HTERT RPE-1 (cell line): Measurements from ENCODE around the gene GFOD2.
"Not testable (repeated sequence)": the region's sequence is repeated elsewhere in the genome, so short reads cannot be mapped to it uniquely, and the experiment has no call there.

Experiments used
- in situ Hi-C: fragments of 300-500 bp; cut with MboI; formaldehyde crosslinking; loops from 4 replicates; pipeline ENCODE4 v1.14.3; 2020; ENCODE audit warnings: low sequenced_read_pairs

GFOD2 gene

DNA sequence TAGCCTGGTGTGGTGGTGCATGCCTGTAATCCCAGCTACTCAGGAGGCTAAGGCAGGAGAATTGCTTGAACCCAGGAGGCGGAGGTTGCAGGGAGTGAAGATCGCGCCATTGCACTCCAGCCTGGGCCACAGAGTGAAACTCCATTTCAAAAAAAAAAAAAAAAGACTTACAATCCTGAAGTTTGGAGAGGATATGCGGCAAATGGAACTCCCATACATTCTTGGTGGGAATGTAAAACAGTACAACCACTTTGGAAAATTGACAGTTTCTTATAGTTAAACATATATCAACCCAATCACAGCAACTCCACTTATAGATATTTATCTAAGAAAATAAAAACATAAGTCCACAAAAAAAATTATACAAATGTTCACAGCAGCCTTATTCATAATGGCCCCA, 11.9 kb downstream of the GFOD2 start:
- in situ Hi-C loops, result no loop called here

DNA sequence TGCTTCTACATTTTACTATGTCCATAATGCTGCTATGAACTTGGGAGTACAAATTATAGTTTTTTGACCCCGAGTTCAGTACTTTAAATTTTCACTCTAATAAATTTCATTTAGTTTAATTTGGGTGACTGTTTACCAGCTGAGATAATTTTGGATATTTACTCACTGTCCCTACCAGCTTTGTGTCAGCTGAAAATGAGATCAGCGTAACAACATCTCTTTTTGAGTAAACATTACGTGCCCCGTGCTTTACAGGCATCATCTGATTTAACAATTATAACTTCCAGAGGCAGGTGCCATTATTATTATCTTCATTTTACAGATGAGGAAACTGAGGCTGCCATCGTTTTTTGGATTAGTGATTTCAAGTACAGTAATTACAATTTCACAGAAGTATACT, 15.0 kb downstream of the GFOD2 start:
- in situ Hi-C loops, result no loop called here

DNA sequence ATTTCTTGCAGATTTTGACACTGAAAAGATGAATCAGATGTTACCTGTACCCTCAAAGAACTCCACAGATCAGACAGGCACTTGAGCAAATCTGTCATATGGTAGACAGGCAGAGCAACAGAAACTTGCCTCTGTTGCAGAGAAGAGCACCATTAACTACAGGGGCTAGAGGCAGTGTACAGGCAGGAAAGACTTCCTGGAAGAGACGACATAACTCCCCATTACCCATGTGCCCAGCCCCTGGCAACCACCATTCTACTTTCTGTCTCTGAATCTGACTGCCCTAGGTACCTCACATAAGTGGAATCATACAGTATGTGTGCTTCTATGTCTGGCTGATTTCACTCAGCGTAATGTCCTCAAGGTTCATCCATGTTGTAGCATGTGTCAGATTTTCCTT, 15.5 kb downstream of the GFOD2 start:
- in situ Hi-C loops, result no loop called here

DNA sequence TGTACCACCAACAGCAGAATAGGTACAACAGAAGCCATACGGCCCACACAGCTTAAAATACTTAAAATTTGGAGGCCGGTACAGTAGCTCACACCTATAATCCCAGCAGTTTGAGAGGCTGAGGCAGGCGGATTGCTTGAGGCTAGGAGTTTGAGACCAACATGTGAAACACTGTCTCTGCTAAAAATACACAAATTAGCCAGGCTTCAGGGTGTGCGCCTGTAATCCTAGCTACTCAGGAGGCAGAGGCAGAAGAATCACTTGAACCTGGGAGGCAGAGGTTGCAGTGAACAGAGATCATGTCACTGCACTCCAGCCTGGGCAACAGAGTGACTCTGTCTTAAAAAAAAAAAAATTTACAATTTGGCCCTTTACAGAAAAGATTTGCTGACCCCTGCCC, 17.0 kb downstream of the GFOD2 start:
- in situ Hi-C loops, result no loop called here

DNA sequence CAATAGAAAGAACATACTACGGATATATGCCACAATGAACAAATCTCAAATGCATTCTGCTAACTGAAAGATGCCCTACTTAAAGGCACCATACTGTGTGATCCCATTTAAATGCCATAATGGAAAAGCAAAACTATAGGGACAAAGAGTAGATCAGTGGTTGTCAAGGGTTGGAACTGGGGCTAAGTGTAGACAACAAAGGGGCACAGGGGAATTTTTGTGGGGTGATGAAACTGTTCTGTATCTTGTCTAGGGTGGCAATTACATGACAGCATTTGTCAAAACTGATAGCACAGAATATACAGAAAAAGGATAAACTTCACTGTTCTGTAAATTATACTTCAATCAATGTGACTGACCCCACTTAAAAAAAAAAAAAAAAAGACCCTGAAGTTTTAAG, 17.7 kb downstream of the GFOD2 start:
- in situ Hi-C loops, result no loop called here

DNA sequence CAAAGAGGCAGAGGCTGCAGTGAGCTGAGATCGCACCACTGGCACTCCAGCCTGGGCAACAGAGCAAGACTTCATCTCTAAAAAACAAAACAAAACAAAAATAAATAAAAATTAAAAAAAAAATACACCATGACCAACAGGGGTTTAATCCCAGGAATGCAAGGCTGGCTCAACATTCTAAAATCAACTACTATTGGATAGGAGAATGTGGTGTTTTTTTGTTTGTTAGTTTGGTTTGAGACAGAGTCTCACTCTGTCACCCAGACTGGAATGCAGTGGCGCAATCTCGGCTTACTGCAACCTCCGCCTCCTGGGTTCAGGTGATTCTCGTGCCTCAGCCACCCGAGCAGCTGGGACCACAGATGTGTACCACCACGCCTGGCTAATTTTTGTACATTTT, 19.9 kb downstream of the GFOD2 start:
- in situ Hi-C loops, result no loop called here

DNA sequence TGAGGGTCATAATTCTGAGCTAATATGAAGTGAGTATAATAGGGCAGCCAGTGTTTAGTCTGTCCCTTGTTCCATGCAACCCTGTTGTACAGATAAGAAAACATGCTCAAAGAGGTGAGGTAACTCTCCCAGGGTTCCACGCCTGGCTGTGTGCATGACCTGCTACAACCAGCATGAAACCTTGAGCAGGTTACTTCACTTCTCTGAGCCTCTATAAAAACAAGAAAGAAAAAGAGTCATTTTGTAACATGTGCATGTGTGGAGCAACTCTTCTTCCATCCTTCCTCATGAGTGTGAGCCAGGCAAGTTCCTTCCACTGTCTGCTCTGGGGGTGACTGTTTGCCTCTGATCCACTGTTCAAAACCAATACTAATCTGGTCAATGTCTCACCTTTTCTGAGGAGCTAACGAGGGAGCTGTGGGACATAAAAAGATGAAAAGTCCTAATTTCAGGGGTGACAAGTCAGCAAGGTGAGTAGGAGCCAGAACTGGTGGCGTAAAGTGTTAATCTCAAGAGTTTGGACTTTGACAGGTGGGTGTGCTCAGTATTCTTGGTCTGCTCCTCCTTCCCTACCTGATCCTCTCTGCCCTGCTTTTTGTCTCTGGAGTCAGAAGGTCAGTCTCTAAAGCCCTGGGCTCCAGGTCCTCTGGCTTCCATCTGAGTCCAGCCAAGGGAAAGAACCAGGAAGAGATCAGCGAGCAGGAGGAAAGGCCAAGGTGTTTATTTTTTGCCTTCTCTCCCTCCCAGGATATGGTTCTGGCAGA, 21.5 kb downstream of the GFOD2 start:
- in situ Hi-C loops, result no loop called here

DNA sequence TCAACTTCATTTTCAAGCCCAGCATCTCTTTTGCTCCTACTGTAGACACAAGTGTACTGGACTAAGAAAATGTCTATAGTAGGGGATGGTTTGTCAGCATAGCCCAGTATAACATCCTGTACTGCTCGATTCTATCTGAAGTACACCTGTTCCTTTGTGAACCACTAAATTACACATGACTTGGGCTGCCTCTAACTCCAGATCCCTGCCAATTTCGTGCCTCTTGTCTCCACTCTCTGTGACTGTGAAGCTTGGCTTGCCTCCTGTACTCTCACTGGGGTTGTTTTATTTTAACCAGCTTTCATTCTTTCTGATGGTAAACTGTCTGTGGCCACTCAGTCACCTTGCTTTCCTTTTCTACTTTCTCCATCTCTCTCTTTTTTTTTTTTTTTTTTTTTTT, 24.5 kb downstream of the GFOD2 start:
- in situ Hi-C loops, result no loop called here

DNA sequence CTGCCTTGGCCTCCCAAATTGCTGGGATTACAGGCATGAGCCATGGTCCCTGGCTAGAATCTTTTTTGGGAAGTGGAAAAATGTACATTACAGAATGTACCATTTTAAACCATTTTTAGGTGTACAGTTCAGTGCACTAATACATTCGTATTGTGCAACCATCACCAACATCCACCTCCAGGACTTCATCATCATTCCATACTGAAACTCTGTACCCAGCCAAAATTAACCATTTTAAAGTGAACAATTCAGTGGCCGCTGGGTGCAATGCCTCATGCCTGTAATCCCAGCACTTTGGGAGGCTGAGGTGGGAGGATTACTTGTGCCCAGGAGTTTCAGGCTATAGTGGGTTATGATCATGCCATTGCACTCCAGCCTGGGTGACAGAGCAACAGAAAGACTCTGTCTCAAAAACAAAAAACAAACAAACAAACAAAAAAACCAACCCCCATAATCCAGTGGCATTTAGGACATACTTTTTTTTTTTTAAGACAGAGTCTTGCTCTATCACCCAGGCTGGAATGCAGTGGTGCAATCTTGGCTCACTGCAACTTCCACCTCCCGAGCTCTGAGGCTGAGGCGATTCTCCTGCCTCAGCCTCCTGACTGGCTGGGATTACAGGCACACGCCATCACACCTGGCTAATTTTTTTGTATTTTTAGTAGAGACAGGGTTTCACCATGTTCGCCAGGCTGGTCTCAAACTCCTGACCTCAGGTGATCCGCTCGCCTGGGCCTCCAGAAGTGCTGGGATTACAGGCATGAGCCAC, 25.4 kb downstream of the GFOD2 start:
- in situ Hi-C loops, result not testable (repeated sequence)

DNA sequence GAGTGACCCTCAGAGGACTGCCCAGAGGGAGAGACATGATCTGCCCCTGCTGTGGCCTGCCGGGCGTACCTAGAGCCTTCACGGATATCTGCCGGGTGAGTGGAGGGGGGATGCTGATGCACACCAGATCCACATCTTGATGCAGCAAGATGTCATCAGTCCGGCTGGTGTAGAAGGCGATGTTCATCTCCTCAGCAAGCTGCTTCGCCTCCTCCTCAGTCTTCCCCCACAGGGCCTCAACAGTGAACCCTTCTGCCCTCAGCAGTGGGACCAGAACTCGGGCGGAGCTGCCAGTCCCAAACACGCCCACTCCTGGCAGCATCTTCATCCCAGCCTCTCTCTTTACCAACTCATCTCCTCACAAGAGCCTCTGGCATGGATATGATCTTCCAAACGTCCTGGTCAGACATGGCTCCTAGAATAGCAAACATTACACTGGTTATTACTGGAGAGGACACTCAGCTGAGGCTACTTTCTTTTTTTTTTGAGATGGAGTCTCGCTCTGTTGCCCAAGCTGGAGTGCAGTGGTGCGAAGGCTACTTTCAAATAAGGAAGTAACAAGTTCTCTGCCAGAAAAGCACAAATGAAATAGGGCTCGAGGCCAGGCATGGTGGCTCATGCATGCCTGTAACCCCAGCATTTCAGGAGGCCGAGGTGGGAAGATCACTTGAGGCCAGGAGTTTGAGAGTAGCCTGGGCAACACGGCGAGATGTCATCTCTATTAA, 33.6 kb downstream of the GFOD2 start:
- in situ Hi-C loops, result no loop called here

DNA sequence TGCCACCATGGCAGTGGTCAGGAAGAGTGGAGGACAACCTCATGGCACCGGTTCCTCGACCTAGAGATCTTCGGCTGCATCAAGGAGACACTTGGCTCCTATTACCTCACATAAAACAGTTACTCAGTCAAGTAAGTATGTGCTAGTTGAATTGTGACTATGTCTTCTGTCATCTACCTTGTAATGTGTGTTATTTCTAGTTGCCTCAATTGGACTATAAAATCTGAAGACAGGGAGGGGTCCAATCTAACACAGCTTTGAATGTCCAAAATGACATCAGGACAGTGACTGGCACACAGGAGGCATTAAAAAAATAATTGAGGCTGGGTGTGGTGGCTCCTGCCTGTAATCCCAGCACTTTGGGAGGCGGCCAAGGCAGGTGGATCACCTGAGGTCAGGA, 35.3 kb downstream of the GFOD2 start:
- in situ Hi-C loops, result no loop called here

DNA sequence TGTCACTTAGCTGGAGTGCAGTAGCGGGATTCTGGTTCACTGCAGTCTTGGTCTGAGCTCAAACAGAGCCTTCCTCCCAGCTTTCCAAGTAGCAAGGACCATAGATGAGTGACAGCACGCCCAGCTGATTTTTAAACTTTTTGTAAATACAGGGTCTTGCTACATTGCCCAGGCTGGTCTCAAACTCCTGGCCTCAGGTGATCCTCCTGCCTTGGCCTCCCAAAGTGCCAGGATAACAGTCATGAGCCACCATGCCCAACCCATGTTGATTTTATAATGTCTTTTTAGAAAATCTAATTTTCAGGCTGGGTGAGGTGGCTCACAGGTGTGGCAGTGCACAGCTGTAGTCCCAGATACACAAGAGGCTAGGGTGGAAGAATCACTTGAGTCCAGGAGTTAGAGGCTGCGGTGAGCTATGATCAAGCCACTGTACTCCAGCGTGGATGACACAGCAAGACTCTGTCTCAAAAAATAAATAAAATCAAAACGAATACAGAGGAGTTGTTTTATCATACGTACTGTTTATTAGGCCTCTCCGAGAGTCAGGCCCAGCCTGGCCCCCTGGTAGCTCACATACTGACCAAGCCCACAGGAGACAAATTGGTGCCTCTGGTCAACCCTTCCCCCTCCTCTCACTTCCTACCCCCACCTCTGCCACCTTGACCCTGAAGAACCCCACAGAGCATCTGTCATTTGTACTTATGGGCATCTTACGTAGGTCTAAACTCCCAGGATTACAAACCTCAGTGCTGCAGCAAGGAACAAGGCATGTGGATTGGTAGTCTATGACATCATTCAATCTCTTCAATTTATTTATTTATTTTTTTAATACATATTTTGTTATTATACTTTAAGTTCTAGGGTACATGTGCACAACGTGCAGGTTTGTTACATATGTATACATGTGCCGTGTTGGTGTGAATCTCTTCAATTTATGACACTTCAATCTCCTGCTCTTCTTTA, 38.9 kb downstream of the GFOD2 start:
- in situ Hi-C loops, result no loop called here

DNA sequence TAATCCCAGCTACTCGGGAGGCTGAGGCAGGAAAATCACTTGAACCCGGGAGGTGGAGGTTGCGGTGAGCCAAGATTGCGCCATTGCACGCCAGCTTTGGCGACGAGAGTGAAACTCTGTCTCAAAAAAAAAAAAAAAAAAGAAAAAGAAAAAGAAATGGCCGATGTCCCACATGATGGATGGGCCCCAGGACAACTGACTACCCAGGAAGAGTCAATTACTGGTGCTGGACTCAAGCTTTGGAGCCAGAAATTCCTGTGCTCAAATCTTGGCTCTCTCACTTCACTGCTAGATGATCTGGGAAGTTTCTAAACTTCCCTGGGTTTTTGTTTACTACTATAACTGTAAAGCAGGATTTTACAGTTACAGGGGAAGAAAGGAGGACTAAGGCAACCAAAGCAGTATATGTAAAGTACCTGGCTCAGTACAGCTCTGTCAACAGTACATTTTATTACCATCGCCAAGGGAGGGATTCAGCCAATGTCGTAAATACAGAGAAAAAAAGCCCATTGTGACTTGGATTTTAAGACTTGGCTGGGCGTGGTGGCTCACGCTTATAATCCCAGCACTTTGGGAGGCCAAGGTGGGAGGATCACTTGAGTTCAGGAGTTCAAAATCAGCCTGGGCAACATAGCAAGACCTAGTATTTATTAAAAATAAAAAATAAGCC, 40.6 kb downstream of the GFOD2 start:
- in situ Hi-C loops, result no loop called here

DNA sequence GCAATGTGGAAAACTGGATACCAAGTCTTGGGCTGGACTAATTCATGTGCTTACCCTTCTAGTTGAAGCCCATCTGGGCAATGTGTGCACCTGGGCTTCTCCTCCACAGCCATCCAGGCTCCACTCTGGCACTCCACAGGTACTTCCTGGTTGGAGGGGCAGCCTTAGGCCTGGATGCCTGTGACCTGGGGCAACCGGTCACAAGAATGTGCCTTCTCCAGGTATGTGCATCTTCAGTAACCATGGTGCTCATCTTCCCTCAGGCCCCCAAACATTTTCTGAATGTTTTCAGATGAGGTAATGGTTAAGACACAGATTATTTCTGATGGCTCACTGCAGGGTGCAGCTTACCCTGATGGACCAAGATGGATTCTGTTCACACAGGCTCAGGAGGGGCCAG, 41.4 kb downstream of the GFOD2 start:
- in situ Hi-C loops, result no loop called here

DNA sequence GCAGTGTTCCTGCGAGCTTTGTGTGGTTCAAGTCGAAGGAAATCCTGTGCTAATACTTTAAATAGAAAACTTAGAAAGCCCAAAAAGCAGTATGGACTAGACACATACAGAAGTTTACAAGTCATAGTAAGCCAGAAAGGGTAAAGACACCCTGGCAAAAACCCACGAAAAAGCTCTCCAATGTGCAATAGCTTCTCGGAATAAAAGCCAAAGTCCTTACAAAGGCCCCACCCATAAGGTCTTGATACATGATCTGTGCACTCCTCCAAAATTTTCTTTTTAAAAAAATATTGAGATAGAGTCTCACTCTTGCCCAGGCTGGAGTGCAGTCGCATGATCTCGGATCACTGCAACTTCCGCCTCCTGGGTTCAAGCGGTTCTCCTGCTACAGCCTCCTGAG, 42.2 kb downstream of the GFOD2 start:
- in situ Hi-C loops, result no loop called here

DNA sequence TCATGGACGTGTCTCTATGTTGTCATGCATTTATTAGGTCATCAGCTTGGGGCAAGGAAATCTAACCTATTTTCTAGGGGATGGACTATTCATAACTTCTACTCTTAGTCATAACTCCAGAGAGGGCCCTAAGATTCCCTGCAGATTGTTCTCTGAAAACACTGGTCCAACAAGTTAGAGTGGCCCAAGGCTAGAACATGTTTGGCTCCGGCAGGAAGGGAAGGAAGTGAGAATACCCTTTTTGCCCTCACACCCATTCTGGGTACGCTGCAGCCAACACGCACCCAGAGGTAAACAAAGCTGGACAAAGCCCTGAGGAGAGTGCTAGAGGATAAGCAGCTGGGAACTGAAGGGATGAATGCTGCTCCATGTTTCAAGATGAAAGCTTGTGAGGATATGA, 42.6 kb downstream of the GFOD2 start:
- in situ Hi-C loops, result no loop called here

DNA sequence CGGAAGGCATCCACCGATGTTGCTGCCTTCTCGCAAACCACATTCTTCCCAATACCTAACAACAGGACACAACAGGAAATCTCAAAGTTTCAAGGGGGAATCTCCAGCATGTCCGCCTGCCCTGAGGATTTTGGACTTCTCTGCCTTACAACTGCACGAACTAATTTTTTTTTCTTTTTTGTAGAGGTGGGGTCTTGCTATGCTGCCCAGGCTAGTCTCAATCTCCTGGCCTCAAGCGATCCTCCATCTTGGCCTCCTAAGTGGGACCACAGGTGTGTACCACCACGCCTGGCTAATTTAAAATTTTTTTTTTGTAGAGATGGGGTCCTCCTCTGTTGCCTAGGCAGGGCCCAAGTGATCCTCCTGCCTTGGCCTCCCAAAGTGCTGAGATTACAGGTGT, 43.1 kb downstream of the GFOD2 start:
- in situ Hi-C loops, result no loop called here

DNA sequence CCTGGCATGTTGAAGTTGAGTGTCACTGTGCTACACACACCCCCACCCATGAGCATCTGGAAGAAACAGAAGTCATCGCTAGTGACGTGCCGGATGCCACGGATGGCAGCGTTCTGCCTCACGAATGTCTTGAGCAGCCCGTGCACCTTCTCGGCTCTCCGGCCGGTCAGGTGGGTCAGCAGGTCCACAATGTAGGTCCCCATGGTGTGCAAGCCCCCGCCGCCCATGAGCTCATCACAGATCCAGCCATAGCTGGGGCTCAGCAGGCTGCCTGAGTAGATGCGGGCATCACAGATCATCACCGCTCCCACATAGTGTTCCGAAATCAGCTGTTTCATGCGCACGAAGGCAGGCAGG, 43.6 kb downstream of the GFOD2 start:
- in situ Hi-C loops, result no loop called here

DNA sequence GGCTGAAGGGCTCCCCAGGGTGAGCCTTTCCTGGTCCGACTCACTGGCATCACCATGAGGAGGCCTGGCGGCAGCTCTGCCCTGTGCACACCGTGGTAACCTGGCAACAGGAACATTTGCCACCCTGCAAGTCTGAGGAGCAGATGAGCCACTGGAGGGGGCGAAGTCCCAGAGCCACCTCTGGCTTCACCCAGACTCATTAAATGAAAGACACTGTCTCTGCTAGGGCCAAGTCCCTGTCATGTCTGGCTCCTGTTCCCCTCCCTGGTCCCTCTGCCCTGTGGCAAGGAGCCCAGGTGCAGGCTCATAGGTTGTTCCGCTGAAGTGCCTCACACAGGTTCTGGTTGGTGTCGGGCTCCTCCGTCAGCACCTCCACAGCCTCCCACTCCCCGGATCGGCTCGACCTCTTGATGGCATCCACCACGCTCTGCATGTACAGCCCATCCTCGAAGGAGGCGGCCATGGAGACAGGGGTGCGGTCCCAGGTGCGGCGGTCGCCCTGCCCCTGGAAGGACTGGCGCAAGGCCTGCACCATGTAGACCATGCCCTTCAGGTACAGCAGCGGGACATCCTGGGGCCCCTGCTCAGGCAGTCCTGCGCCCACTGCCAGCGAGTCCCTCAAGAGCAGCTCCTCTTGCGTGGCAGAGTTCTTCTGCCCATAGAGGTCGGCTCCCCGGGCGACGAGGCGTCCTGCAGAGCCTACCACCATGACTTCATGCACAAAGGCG, 44.1 kb downstream of the GFOD2 start:
- in situ Hi-C loops, result no loop called here
